ENCODE measurements around the gene ZYX.
"Not testable (repeated sequence)": the region's sequence is repeated elsewhere in the genome, so short reads cannot be mapped to it uniquely, and the experiment has no call there.

ZYX gene

GRCh38 chr7:143399642-143400041 is 18.5 kb downstream of the ZYX start:
- DNase-seq: no peak

- DNase-seq: no peak
Measured at GRCh38 chr7:143401265-143401664, 20.1 kb downstream of the ZYX start.

- DNase-seq: not testable (repeated sequence)
Measured at GRCh38 chr7:143402233-143402632, 21.1 kb downstream of the ZYX start.

GRCh38 chr7:143405173-143406001 is 24.2 kb downstream of the ZYX start:
- no peak for DNase-seq

- DNase-seq: no peak
Measured at GRCh38 chr7:143406002-143406357, 24.8 kb downstream of the ZYX start.

GRCh38 chr7:143407287-143408251 is 26.4 kb downstream of the ZYX start:
- DNase-seq: no peak

GRCh38 chr7:143408252-143408685 is 27.1 kb downstream of the ZYX start:
- no peak for DNase-seq

GRCh38 chr7:143408686-143409561 is 27.8 kb downstream of the ZYX start, which contains the start of gene EPHA1:
Gene EPHA1, minus strand, starts transcription at chr7:143408856. Its CDS starts 51 bp downstream, at chr7:143408805.
- no peak for DNase-seq

- no peak for DNase-seq
Measured at GRCh38 chr7:143410521-143411004, 29.4 kb downstream of the ZYX start.

- DNase-seq: no peak
Measured at GRCh38 chr7:143411976-143412708, 31.0 kb downstream of the ZYX start.

- DNase-seq: no peak
Measured at GRCh38 chr7:143413123-143413522, 32.0 kb downstream of the ZYX start.

- not testable (repeated sequence) for DNase-seq
Measured at GRCh38 chr7:143415209-143415608, 34.1 kb downstream of the ZYX start.

- no peak for DNase-seq
Measured at GRCh38 chr7:143415742-143416397, 34.7 kb downstream of the ZYX start.

- no peak for DNase-seq
Measured at GRCh38 chr7:143416565-143417149, 35.5 kb downstream of the ZYX start.

- no peak for DNase-seq
Measured at GRCh38 chr7:143417734-143418383, 36.7 kb downstream of the ZYX start.

- no peak for DNase-seq
Measured at GRCh38 chr7:143418681-143419458, 37.7 kb downstream of the ZYX start.

GRCh38 chr7:143419880-143420279 is 38.7 kb downstream of the ZYX start:
- DNase-seq: no peak

GRCh38 chr7:143420624-143421023 is 39.5 kb downstream of the ZYX start:
- DNase-seq: not testable (repeated sequence)

- no peak for DNase-seq
Measured at GRCh38 chr7:143422033-143422432, 40.9 kb downstream of the ZYX start.
